Spleen (tissue), 11 donors: ENCODE data around the gene UPK1A. TPM values are rescaled to one million over a fixed set of nuclear protein-coding genes. Genes with fewer than 3 reads are reported as not detected.

Source experiments
- DNase-seq: peaks from one replicate; pipeline ENCODE4 v3.0.0-alpha.2; 2020
- H3K27ac ChIP-seq, 8 donors: fragments of 200-600 bp; sonication (generic) in 7 of 8; 1 replicate in 4 of 8; 2 replicates in 4 of 8; pipeline versions ENCODE4 v1.5.0 to v1.8.0; 2016 to 2021; ENCODE audit warnings: inconsistent platforms in 4 of 8, mild to moderate bottlenecking in 4 of 8, moderate library complexity in 1 of 8
- H3K27me3 ChIP-seq, 7 donors: fragments of 200-600 bp; sonication (generic) in 6 of 7; replicated peaks in 1 of 7; 1 replicate in 4 of 7; 2 replicates in 3 of 7; pipeline versions ENCODE4 v1.5.0 to v1.8.0; 2016 to 2021; ENCODE audit warnings: inconsistent platforms in 3 of 7, mild to moderate bottlenecking in 1 of 7
- H3K36me3 ChIP-seq, 6 donors: fragments of 200-600 bp; sonication (generic) in 5 of 6; 1 replicate in 4 of 6; 2 replicates in 2 of 6; pipeline versions ENCODE4 v1.5.0 to v1.8.0; 2016 to 2021; ENCODE audit warnings: inconsistent platforms in 2 of 6
- H3K4me1 ChIP-seq, 6 donors: fragments of 200-600 bp; sonication (generic) in 5 of 6; 1 replicate in 3 of 6; 2 replicates in 3 of 6; pipeline versions ENCODE4 v1.5.0 to v1.8.0; 2016 to 2021; ENCODE audit warnings: inconsistent platforms in 3 of 6
- H3K4me3 ChIP-seq, 8 donors: fragments of 200-600 bp; sonication (generic) in 7 of 8; 1 replicate in 4 of 8; 2 replicates in 4 of 8; pipeline versions ENCODE4 v1.5.0 to v1.8.0; 2016 to 2021; ENCODE audit warnings: inconsistent platforms in 4 of 8, mild to moderate bottlenecking in 4 of 8, moderate library complexity in 2 of 8
- H3K9me3 ChIP-seq, 8 donors: fragments of 200-600 bp; sonication (generic) in 7 of 8; 1 replicate in 4 of 8; 2 replicates in 4 of 8; pipeline versions ENCODE4 v1.5.0 to v1.8.0; 2016 to 2021; ENCODE audit warnings: inconsistent platforms in 4 of 8
- POLR2A ChIP-seq, 3 donors: fragments of 450-650 bp; IDR thresholded peaks; one replicate each; pipeline ENCODE4 v1.5.1; 2017; ENCODE audit warnings: antibody characterized with exemption in 3 of 3, mild to moderate bottlenecking in 1 of 3
- POLR2AphosphoS5 ChIP-seq, 3 donors: sonication (generic); formaldehyde crosslinking; IDR thresholded peaks; one replicate each; pipeline ENCODE4 v1.5.1; 2017; ENCODE audit warnings: antibody characterized with exemption in 3 of 3
- WGBS, 5 donors: extraction: QIAGEN DNeasy Blood & Tissue Kit in 3 of 5; methylation state at CpG; one replicate each; pipeline versions ENCODE4 v1.1.5 to v1.1.7; 2013 to 2018; 5-methylcytosine and 5-hydroxymethylcytosine counted together
- intact Hi-C: fragments of 100-400 bp; cut with DNase I; formaldehyde crosslinking; loops from one replicate; pipeline ENCODE4 v1.15.0; 2023; ENCODE audit warnings: low total_unique reads
- polyA plus RNA-seq, 3 donors: library from polyadenylated mRNA; stranded (reverse); fragments of 200-250 nt; gene quantifications; one replicate each; pipeline ENCODE4 v1.2.1, GENCODE V29; 2013
- total RNA-seq, 7 donors: library from RNA; depleted of rRNA in 3 of 7; stranded (reverse); fragments of >200 nt in 3 of 7; fragmentation: NEBNext Ultra II Directional in 4 of 7; extraction: Animal tissue kit (Norgen Biotek cat#: 25700) in 4 of 7; gene quantifications; one replicate each; pipeline versions ENCODE4 v1.1.0 to v1.2.1, GENCODE V29; 2016 to 2021
- TF ChIP-seq, protein P1 (sequence below), 11 experiments: fragments of 200-600 bp in 7 of 11; fragments of 450-650 bp in 4 of 11; sonication (generic) in 4 of 11; IDR thresholded peaks in 8 of 11; conservative IDR thresholded peaks in 3 of 11; 1 replicate in 7 of 11; 2 replicates in 4 of 11; pipeline versions ENCODE4 v1.4.0 to v1.8.0; 2016 to 2021; ENCODE audit warnings: antibody characterized with exemption in 11 of 11, inconsistent platforms in 4 of 11, mild to moderate bottlenecking in 1 of 11
- donor health status: healthy with polysubstance abuse.
- donor health status: DM: no; HTN: no; CAD: no; lungs with moderate emphysema.
- donor health status: DM: no; HTN: no; CAD: no.
- donor health status: Bipolar disorder and iron deficiency.
- donor health status: healthy.
- donor health status: DM: no; HTN: no; CAD: no.
- donor health status: DM: yes; HTN: yes; CAD: no.

Gene UPK1A
- total and polyA plus RNA-seq, 10 donors, result 0.11 TPM; not detected in 9

DNA sequence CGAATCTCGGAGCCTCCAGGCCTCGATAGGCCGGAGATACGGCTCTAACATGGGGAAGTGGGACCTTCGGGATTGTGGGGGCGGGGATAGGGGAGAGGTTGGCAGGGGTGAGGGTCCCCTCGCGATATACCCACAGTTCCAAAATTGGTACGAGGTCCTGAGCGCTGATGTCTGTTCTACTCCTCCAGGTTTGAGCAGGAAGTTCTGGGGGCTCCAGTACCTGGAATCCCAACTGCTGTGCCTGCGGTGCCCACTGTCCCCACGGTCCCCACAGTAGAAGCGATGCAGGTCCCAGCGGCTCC, 37.0 kb upstream of the UPK1A start:
- intact Hi-C loops, result no loop called here
- Histone ChIP-seq H3K4me3 (peak overlapping the region; percentile 84 to 98 (median 94)), H3K4me1 (peaks cover 10 to 44% (median 27%) of the 10 kb centered on the region in 6 donors), H3K27me3 (no peaks in the 10 kb centered on the region), H3K36me3 (peaks cover 7 to 45% (median 41%) of the 10 kb centered on the region in 6 donors), H3K27ac (peak overlapping the region; percentile 74 to 96 (median 94)), H3K9me3 (no peaks in the 10 kb centered on the region)
- DNase-seq, result no peak
- TF ChIP-seq, protein P1, sequence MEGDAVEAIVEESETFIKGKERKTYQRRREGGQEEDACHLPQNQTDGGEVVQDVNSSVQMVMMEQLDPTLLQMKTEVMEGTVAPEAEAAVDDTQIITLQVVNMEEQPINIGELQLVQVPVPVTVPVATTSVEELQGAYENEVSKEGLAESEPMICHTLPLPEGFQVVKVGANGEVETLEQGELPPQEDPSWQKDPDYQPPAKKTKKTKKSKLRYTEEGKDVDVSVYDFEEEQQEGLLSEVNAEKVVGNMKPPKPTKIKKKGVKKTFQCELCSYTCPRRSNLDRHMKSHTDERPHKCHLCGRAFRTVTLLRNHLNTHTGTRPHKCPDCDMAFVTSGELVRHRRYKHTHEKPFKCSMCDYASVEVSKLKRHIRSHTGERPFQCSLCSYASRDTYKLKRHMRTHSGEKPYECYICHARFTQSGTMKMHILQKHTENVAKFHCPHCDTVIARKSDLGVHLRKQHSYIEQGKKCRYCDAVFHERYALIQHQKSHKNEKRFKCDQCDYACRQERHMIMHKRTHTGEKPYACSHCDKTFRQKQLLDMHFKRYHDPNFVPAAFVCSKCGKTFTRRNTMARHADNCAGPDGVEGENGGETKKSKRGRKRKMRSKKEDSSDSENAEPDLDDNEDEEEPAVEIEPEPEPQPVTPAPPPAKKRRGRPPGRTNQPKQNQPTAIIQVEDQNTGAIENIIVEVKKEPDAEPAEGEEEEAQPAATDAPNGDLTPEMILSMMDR (IDR thresholded peaks at IDR 0.05 in 8 of 11, conservative IDR thresholded peaks at IDR 0.05 in 3 of 11), result no peak
- TF ChIP-seq POLR2AphosphoS5 (IDR thresholded peaks at IDR 0.05), result no peak
- TF ChIP-seq POLR2A (IDR thresholded peaks at IDR 0.05), result no peak
- 5 to 9% (median 7%) methylated on average over 15 of the region's 15 CpGs for WGBS, 5 donors

GRCh38 chr19:35633727-35634440, 32.4 kb upstream of the UPK1A start:
- WGBS, 5 donors, result 91 to 93% (median 92%) methylated on average over 27 to 29 of the region's 29 CpGs
- no peaks in the 10 kb centered on the region for H3K27me3 ChIP-seq
- no peak overlapping the region for H3K27ac ChIP-seq
- H3K4me1 ChIP-seq, result peaks cover 10 to 34% (median 19%) of the 10 kb centered on the region in 6 donors
- TF ChIP-seq, protein P1 (IDR thresholded peaks at IDR 0.05 in 8 of 11, conservative IDR thresholded peaks at IDR 0.05 in 3 of 11), result no peak
- TF ChIP-seq POLR2AphosphoS5 (IDR thresholded peaks at IDR 0.05) (peak in 1 of 3 donors; percentile 32), POLR2A (IDR thresholded peaks at IDR 0.05) (no peak)
- no peak for DNase-seq
- no peaks in the 10 kb centered on the region for H3K9me3 ChIP-seq
- no peak overlapping the region for H3K4me3 ChIP-seq
- peaks cover 14 to 88% (median 82%) of the 10 kb centered on the region in 6 donors for H3K36me3 ChIP-seq
- intact Hi-C loops, result no loop called here

GRCh38 chr19:35636651-35637050, 29.7 kb upstream of the UPK1A start:
- no peak for DNase-seq
- intact Hi-C loops, result no loop called here
- peaks cover 8 to 69% (median 68%) of the 10 kb centered on the region in 6 donors for H3K36me3 ChIP-seq
- H3K9me3 ChIP-seq, result no peaks in the 10 kb centered on the region
- H3K4me3 ChIP-seq, result no peak overlapping the region
- 61 to 96% (median 90%) methylated on average over 3 of the region's 3 CpGs for WGBS, 5 donors
- peaks cover 0 to 6% (median 0%) of the 10 kb centered on the region in 7 donors for H3K27me3 ChIP-seq
- TF ChIP-seq, protein P1 (IDR thresholded peaks at IDR 0.05 in 8 of 11, conservative IDR thresholded peaks at IDR 0.05 in 3 of 11), result no peak
- TF ChIP-seq POLR2AphosphoS5 (IDR thresholded peaks at IDR 0.05) (no peak), POLR2A (IDR thresholded peaks at IDR 0.05) (no peak)
- H3K27ac ChIP-seq, result no peak overlapping the region
- H3K4me1 ChIP-seq, result peaks cover 0 to 16% (median 4%) of the 10 kb centered on the region in 6 donors

GRCh38 chr19:35637165-35637564, 29.2 kb upstream of the UPK1A start:
- peaks cover 8 to 64% (median 62%) of the 10 kb centered on the region in 6 donors for H3K36me3 ChIP-seq
- WGBS, 5 donors, result 87 to 94% (median 93%) methylated on average over 10 to 25 of the region's 25 CpGs
- intact Hi-C loops, result no loop called here

More at GRCh38 chr19:35637165-35637564, 29.2 kb upstream of the UPK1A start:
- TF ChIP-seq, protein P1 (IDR thresholded peaks at IDR 0.05 in 8 of 11, conservative IDR thresholded peaks at IDR 0.05 in 3 of 11), result no peak
- TF ChIP-seq POLR2AphosphoS5 (IDR thresholded peaks at IDR 0.05) (peak in 2 of 3 donors; percentile 44 to 66), POLR2A (IDR thresholded peaks at IDR 0.05) (no peak)
- no peak overlapping the region for H3K4me3 ChIP-seq
- peaks cover 0 to 16% (median 9%) of the 10 kb centered on the region in 6 donors for H3K4me1 ChIP-seq
- peaks cover 0 to 8% (median 0%) of the 10 kb centered on the region in 7 donors for H3K27me3 ChIP-seq
- H3K27ac ChIP-seq, result no peak overlapping the region
- no peaks in the 10 kb centered on the region for H3K9me3 ChIP-seq
- DNase-seq, result no peak
